GM18526 (cell line): ENCODE measurements around the gene LPP.

Experiments used
- POLR2A ChIP-seq: IDR thresholded peaks from 3 replicates; pipeline ENCODE4 v1.6.1; 2011; ENCODE audit not compliant: insufficient read length; ENCODE audit errors: extremely low read depth

The LPP gene

GRCh38 chr3:188212308-188212969 lies 58.5 kb downstream of the LPP start:
- no peak for TF ChIP-seq POLR2A

DNA sequence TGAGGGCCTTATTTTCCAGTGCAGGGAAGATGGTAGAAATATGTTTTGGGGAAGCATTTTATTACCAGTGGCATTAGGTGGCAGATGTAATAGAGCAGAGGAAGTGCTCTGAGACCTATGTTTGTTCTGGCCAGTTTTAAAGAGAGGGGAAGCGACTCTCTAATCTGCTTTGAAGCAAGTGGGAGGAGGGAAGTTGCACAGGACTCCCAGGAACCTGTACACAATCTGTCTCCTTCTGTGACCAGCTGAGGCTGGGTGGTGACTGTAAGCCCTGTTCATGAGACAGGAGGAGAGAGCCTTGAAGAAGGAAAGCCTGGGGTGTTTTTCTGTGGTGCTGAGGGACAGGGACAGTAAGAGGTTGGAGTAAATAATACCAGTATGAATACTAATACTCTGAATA lies 60.5 kb downstream of the LPP start:
- no peak for TF ChIP-seq POLR2A

GRCh38 chr3:188215129-188215528 lies 61.2 kb downstream of the LPP start:
- TF ChIP-seq POLR2A, result no peak

DNA sequence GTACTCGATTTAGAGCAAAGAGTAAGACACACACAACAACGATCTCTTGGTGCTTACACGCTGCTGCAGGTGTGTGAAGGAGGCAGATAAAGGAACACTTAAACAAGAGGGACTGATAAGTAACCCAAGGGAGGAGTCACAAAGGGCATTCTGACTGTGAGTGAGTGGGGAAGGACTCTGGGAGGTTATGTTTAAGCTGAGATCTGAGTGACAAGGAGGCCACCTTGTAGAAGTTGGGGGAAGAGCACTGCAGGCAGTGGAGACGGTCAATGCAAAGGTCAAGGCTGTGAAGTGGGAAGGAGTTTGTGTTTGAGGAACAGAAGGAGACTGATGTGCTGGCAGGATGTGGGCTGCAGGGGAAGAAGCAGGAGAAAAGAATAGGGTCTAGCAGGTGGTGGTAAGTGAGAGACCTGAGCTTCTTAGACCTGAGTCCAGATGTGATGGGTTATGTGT lies 63.1 kb downstream of the LPP start:
- TF ChIP-seq POLR2A, result no peak

DNA sequence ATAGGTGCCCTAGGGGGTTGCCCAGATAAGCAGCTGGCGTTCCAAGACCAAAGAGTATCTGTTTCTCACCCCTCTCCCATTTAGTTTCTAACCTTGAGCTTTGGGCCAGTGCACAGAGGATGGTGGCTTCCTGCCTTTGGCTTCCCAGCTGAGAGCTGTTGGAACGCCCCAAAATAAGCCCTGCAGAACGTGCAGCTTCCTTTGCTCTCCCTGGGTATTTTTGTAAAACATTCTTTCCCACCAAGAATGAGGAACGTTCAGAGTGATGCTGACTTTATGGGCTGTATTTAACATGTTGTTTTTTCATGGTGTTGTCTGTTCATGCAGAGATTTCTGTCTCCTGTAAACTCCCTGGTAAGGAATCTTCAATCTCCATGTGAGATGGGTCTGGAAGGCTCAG lies 63.8 kb downstream of the LPP start:
- TF ChIP-seq POLR2A, result no peak

- no peak for TF ChIP-seq POLR2A
Observed at GRCh38 chr3:188218603-188219002, 64.6 kb downstream of the LPP start.

GRCh38 chr3:188219147-188219546 lies 65.2 kb downstream of the LPP start:
- no peak for TF ChIP-seq POLR2A

- TF ChIP-seq POLR2A, result no peak
Observed at GRCh38 chr3:188220097-188220788, 66.3 kb downstream of the LPP start.

- no peak for TF ChIP-seq POLR2A
Observed at GRCh38 chr3:188220988-188221818, 67.2 kb downstream of the LPP start.

DNA sequence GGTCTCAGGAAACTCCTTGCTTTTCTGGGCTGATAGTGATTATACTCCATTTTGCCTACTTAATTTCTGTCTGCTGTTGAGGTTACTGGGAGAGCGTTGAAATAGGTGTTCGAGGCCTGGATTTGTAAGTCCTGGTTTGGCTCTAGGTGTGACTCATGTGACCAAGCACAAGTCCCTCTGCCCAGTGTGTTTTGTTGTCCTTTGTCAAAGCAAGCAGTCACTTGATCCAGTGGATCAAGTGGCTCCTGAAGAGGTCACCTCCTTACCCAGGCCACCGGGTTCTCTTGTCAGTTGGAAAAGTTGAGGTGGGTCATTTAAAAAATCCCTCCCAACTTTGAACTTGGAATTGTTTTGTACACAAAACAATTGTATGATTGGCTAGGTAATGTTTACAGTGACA lies 70.0 kb downstream of the LPP start:
- no peak for TF ChIP-seq POLR2A

GRCh38 chr3:188227442-188227841 lies 73.5 kb downstream of the LPP start:
- no peak for TF ChIP-seq POLR2A

DNA sequence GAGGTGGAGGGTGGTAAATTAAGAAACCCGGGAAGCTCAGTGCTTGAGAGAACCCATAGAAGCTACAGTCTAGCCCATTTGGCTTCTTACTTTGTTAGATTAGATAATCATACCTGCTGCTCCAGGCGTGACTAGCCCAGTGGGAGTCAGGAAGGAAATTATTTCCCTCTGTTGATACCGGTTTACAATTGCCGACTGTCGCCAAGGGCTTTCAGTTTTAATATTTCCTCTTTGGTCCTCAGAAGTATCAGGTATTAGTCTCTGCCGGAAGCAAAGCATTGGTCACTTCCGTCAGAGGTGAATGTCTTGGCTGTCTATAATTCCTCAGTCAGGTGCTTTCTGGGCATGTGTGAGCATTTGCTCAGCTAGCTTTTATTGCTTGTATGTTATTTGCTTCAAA lies 75.2 kb downstream of the LPP start:
- TF ChIP-seq POLR2A, result no peak

- TF ChIP-seq POLR2A, result no peak
Observed at GRCh38 chr3:188229726-188230125, 75.8 kb downstream of the LPP start.

- no peak for TF ChIP-seq POLR2A
Observed at GRCh38 chr3:188230962-188231361, 77.0 kb downstream of the LPP start.

DNA sequence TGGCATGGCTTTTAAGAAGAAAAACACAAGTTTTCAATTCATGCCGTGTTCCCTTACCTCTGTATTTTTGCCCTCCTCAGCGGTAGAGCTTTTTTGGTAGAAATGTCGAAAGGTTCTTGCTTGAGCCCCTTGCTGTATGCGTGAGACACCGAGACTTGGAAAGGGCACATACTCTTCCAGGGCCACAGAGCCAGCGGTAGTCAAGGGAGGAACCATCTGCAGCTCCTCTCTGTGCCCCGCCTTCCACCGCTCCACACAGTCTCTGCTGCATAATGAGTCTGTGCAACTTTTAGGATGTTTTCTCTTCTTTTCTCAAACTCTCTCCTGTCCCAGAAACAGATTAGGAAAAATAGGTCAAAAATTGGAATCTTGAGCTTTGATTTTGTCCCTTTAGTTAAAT lies 77.5 kb downstream of the LPP start:
- TF ChIP-seq POLR2A, result no peak

DNA sequence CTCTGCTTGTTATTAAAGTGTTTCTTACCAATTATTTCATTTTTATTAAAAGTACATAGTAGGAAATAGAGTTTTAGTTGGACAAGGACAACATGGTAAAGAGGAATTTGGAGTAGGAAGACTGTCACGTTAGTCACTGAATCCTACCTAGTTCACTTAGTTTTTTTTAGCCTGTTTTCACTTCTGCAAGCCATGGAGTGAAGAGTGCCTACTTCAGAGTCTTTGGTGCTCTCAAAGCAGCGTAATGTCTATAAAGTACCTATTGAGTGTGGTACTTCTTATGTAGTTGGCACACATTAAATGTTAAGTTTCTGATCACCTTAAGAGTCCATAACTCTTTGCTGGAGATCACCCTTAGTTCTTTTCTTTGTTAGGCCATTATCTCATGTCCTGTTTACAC lies 78.7 kb downstream of the LPP start:
- no peak for TF ChIP-seq POLR2A
